Hepatocyte (in vitro differentiated cells): ENCODE data around the gene RTBDN.

Source experiments
- EZH2phosphoT487 ChIP-seq: fragments of 200-600 bp; sonication (generic); IDR thresholded peaks from one replicate; pipeline ENCODE4 v1.6.1; 2018; ENCODE audit warnings: antibody characterized with exemption, mild to moderate bottlenecking, low read depth, moderate library complexity; ENCODE audit not compliant: unreplicated experiment, severe bottlenecking
- TF ChIP-seq, protein P1 (sequence below): fragments of 200-600 bp; sonication (generic); IDR thresholded peaks from 2 replicates; pipeline ENCODE4 v1.5.1; 2016; ENCODE audit warnings: antibody characterized with exemption, mild to moderate bottlenecking; ENCODE audit not compliant: poor library complexity

DNA sequence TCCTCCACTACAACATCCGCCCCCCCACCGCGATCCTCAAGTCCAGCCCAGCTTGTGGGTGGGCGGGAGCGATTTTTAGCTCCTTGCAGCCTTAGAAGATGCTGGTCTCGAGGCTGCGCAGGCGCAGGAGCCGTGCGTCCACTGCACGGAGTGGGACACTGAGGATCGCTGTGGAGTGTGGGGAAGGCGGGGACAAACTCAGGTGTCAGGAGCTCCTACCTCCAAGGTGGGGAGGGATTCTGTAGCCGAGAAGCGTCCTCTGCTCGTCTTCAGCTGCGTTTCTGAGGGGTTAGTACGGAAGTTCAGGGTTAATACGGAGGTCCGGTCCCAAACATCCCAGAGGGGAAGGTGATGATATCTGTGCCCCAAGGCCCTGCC is at the start of gene RTBDN:
- TF ChIP-seq, protein P1, sequence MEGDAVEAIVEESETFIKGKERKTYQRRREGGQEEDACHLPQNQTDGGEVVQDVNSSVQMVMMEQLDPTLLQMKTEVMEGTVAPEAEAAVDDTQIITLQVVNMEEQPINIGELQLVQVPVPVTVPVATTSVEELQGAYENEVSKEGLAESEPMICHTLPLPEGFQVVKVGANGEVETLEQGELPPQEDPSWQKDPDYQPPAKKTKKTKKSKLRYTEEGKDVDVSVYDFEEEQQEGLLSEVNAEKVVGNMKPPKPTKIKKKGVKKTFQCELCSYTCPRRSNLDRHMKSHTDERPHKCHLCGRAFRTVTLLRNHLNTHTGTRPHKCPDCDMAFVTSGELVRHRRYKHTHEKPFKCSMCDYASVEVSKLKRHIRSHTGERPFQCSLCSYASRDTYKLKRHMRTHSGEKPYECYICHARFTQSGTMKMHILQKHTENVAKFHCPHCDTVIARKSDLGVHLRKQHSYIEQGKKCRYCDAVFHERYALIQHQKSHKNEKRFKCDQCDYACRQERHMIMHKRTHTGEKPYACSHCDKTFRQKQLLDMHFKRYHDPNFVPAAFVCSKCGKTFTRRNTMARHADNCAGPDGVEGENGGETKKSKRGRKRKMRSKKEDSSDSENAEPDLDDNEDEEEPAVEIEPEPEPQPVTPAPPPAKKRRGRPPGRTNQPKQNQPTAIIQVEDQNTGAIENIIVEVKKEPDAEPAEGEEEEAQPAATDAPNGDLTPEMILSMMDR, result no peak
- no peak for TF ChIP-seq EZH2phosphoT487
